Heart left ventricle (tissue), 16 donors: ENCODE data around the gene HOTAIR. TPM values are rescaled to one million over a fixed set of nuclear protein-coding genes. Genes with fewer than 3 reads are reported as not detected.
A peak's percentile ranks its signal among the peaks of the same experiment; 100 is the strongest.

Source experiments
- ATAC-seq, 4 donors: fragments of 200-7000 bp; cut with Tn5 transposase; one replicate each; pipeline ENCODE4 v1.9.1; 2020 to 2022; ENCODE audit warnings: moderate library complexity in 4 of 4, mild to moderate bottlenecking in 3 of 4, moderate number of reproducible peaks in 1 of 4
- DNase-seq, 5 donors: peaks; one replicate each; pipeline ENCODE4 v3.0.0-alpha.2; 2020
- H3K27ac ChIP-seq, 12 donors: fragments of 200-600 bp; sonication (generic) in 4 of 12; one replicate each; pipeline versions ENCODE4 v1.5.0 to v1.8.0; 2016 to 2022; ENCODE audit warnings: mild to moderate bottlenecking in 2 of 12
- H3K27me3 ChIP-seq, 9 donors: fragments of 200-600 bp; sonication (generic) in 2 of 9; one replicate each; pipeline versions ENCODE4 v1.5.1 to v1.8.0; 2016 to 2022; ENCODE audit warnings: mild to moderate bottlenecking in 3 of 9
- H3K36me3 ChIP-seq, 9 donors: fragments of 200-600 bp; sonication (generic) in 2 of 9; one replicate each; pipeline versions ENCODE4 v1.5.0 to v1.8.0; 2018 to 2022; ENCODE audit warnings: mild to moderate bottlenecking in 2 of 9
- H3K4me1 ChIP-seq, 12 donors: fragments of 200-600 bp; sonication (generic) in 4 of 12; one replicate each; pipeline versions ENCODE4 v1.5.0 to v1.8.0; 2016 to 2022; ENCODE audit warnings: mild to moderate bottlenecking in 3 of 12
- H3K4me3 ChIP-seq, 12 donors: fragments of 200-600 bp; sonication (generic) in 4 of 12; one replicate each; pipeline versions ENCODE4 v1.5.0 to v1.8.0; 2017 to 2022; ENCODE audit warnings: mild to moderate bottlenecking in 9 of 12, moderate library complexity in 4 of 12
- H3K9me3 ChIP-seq, 12 donors: fragments of 200-600 bp; sonication (generic) in 4 of 12; one replicate each; pipeline versions ENCODE4 v1.5.0 to v1.8.0; 2016 to 2022; ENCODE audit warnings: mild to moderate bottlenecking in 1 of 12
- POLR2A ChIP-seq, 2 donors: fragments of 450-650 bp; IDR thresholded peaks; one replicate each; pipeline ENCODE4 v1.6.1; 2017; ENCODE audit warnings: antibody characterized with exemption in 2 of 2, mild to moderate bottlenecking in 2 of 2, moderate library complexity in 2 of 2
- WGBS, 4 donors: extraction: QIAGEN DNeasy Blood & Tissue Kit in 2 of 4; methylation state at CpG; one replicate each; pipeline versions ENCODE4 v1.1.5 to v1.1.7; 2013 to 2018; 5-methylcytosine and 5-hydroxymethylcytosine counted together
- intact Hi-C, 10 donors: fragments of 100-400 bp; cut with DNase I; formaldehyde crosslinking; loops; one replicate each; pipeline versions ENCODE4 v1.11.1 to v1.14.2; 2022
- polyA plus RNA-seq, 2 donors: library from polyadenylated mRNA; stranded (reverse); fragments of 200-250 nt; gene quantifications; one replicate each; pipeline ENCODE4 v1.2.3, GENCODE V29; 2013
- total RNA-seq, 9 donors: library from RNA; depleted of rRNA in 2 of 9; stranded (reverse); fragments of >200 nt in 2 of 9; fragmentation: NEBNext Ultra II Directional in 3 of 9; extraction: Animal tissue kit (Norgen Biotek cat#: 25700) in 3 of 9; gene quantifications; one replicate each; pipeline versions ENCODE4 v1.1.0 to v1.2.4, GENCODE V29; 2016 to 2023
- TF ChIP-seq, protein P1 (sequence below), 12 donors: fragments of 200-600 bp; sonication (generic) in 4 of 12; IDR thresholded peaks; one replicate each; pipeline versions ENCODE4 v1.5.0 to v1.8.0; 2018 to 2022; ENCODE audit warnings: antibody characterized with exemption in 12 of 12, mild to moderate bottlenecking in 5 of 12
- donor health status: ischemic (EF 13 %, LVEDD 7.1; RV severe dilation, severe dysfunction).
- donor health status: healthy with polysubstance abuse.
- donor health status: DM: no; HTN: yes; CAD: no.
- donor health status: DM: no; HTN: no; CAD: no.
- donor health status: ischemic (EF 25% LVEDD 6.9; RV normal size, moderate dysfunction).
- donor health status: ischemic (EF 25% LVEDD 5.7; RV mildly dilated, moderate dysfunction).
- donor health status: healthy.
- donor health status: DM: yes; HTN: yes; CAD: no.
- donor health status: ischemic (EF 35%, LVEDD 5.7; RV mildly dilated, moderate dysfunction).
- donor health status: nonischemic (EF 11% LVEDD 7.7; RV severe dilation, severe dysfunction).
- donor health status: DM: yes; HTN: yes; CAD: no.
- donor health status: PGD.
- donor health status: ischemic (EF 29% LVEDD 5.4; RV normal size, mild dysfunction).
- donor health status: nonischemic (EF 23%, LVEDD 6.1; RV moderate dilation, normal function).

Gene HOTAIR
- total and polyA plus RNA-seq, 11 donors = not detected

DNA sequence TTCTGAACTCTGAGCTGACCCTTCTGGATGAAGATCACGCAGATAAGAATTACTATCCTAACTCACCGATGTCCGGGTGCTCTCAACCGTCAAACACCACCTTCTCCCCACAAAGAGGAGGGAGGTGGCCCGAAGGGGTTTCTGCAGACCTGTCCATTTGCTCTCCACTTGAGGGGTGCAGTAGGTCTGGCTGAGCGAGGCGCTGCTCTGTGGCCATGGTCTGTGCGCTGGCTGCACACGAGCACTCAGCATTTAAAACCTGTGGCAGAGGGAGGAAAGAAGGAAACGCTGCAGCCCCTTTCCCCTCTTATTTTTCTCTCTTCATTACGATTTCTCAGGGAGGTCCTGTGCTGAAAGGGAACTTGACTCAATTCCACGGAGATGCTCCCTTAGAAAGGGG, 37.7 kb downstream of the HOTAIR start:
- WGBS, 4 donors = 9 to 18% (median 11%) methylated on average over 12 of the region's 12 CpGs
- intact Hi-C loops = no loop called here
- ATAC-seq = no peak

DNA sequence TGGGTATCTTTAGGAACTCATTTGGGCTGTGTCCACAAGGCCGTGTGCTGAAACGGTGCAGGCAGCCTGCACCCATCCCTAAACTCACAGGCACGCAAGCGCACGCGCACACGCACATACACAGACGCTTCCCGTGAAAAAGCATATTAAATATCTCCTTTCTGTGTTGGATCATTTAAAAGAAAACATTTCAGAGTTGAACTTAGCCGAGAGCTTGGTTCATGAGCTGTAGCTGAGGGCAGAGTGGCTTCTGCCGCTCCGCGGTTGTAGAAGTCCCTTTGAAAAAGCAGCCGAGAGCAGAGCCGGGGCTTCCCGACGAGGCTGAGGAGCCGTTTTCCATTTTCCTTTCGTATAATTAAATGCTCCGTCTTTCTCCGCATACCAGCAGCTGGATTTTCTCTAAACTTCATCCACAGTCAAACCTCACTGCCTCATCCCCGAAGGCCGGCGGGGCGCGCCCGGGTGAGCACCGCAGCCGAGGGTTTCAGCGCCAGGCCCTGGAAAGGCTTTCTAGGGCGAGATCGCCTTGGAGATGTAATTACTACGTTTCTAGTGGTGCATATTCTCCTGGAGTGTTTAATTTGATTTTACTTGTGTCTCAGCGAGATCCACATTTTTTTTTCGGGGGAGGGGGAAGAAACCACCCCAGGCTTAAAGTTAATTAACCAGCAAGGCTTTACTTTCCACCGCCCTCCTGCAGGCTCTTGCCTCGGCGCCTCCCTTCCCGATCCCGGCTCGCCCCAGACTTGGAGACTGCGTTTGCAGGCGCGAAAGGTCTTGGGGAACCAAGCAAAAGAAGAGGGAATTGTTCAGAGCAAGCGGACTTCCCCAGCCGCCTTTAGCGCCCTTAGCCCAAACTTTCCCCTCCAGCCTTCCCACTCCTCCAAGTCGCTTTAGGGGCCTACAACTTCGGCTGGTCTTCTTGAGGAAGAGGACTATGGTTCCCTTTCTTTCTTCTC, 39.1 kb downstream of the HOTAIR start:
- no peak for TF ChIP-seq POLR2A (IDR thresholded peaks at IDR 0.05)
- peak overlapping the region in 2 of 12 donors; percentile 4 to 24 for H3K4me3 ChIP-seq
- WGBS, 4 donors = 4 to 6% (median 5%) methylated on average over 49 of the region's 49 CpGs
- no peaks in the 10 kb centered on the region for H3K36me3 ChIP-seq
- no peak overlapping the region for H3K27ac ChIP-seq
- H3K4me1 ChIP-seq = peaks cover 0 to 25% (median 0%) of the 10 kb centered on the region in 12 donors
- no peak for DNase-seq
- H3K27me3 ChIP-seq = peaks cover 67 to 100% (median 99%) of the 10 kb centered on the region in 9 donors
- intact Hi-C loops = no loop called here
- H3K9me3 ChIP-seq = no peaks in the 10 kb centered on the region
- ATAC-seq = no peak

More for the DNA sequence above, 37.7 kb downstream of the HOTAIR start:
- Histone ChIP-seq H3K4me3 (no peak overlapping the region), H3K4me1 (peaks cover 0 to 25% (median 0%) of the 10 kb centered on the region in 12 donors), H3K36me3 (no peaks in the 10 kb centered on the region), H3K27ac (no peak overlapping the region), H3K27me3 (peaks cover 61 to 100% (median 98%) of the 10 kb centered on the region in 9 donors), H3K9me3 (no peaks in the 10 kb centered on the region)
- TF ChIP-seq, protein P1, sequence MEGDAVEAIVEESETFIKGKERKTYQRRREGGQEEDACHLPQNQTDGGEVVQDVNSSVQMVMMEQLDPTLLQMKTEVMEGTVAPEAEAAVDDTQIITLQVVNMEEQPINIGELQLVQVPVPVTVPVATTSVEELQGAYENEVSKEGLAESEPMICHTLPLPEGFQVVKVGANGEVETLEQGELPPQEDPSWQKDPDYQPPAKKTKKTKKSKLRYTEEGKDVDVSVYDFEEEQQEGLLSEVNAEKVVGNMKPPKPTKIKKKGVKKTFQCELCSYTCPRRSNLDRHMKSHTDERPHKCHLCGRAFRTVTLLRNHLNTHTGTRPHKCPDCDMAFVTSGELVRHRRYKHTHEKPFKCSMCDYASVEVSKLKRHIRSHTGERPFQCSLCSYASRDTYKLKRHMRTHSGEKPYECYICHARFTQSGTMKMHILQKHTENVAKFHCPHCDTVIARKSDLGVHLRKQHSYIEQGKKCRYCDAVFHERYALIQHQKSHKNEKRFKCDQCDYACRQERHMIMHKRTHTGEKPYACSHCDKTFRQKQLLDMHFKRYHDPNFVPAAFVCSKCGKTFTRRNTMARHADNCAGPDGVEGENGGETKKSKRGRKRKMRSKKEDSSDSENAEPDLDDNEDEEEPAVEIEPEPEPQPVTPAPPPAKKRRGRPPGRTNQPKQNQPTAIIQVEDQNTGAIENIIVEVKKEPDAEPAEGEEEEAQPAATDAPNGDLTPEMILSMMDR (IDR thresholded peaks at IDR 0.05) = no peak
- TF ChIP-seq POLR2A (IDR thresholded peaks at IDR 0.05) = no peak
- DNase-seq = no peak

DNA sequence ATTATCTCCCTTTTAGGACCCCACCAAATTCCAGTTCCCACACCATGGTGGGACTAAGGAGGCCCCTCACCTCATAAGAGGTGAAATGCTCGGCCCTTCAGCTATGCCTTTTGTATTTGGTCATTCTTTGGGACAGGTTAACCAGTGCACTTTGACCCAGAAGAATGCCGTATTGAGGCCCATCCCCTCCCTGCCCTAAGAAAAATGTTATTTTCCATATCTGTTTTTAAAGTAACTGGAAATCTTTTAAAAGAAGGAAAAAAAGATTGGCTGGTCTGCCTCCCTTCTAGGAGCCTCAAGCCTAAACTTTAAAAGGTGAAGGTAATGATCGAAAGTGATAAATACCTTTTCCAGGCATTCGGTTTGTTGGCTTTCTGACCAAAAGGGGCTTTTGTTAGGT, 41.8 kb downstream of the HOTAIR start:
- Histone ChIP-seq H3K36me3 (no peaks in the 10 kb centered on the region), H3K4me3 (no peak overlapping the region), H3K9me3 (no peaks in the 10 kb centered on the region), H3K4me1 (peaks cover 0 to 10% (median 0%) of the 10 kb centered on the region in 12 donors), H3K27ac (no peak overlapping the region), H3K27me3 (peaks cover 66 to 100% (median 98%) of the 10 kb centered on the region in 9 donors)
- TF ChIP-seq, protein P1 (IDR thresholded peaks at IDR 0.05) = no peak
- no peak for TF ChIP-seq POLR2A (IDR thresholded peaks at IDR 0.05)
- 29 to 49% (median 40%) methylated on average over 4 of the region's 4 CpGs for WGBS, 4 donors
- ATAC-seq (no peak), DNase-seq (no peak)
- intact Hi-C loops = no loop called here

DNA sequence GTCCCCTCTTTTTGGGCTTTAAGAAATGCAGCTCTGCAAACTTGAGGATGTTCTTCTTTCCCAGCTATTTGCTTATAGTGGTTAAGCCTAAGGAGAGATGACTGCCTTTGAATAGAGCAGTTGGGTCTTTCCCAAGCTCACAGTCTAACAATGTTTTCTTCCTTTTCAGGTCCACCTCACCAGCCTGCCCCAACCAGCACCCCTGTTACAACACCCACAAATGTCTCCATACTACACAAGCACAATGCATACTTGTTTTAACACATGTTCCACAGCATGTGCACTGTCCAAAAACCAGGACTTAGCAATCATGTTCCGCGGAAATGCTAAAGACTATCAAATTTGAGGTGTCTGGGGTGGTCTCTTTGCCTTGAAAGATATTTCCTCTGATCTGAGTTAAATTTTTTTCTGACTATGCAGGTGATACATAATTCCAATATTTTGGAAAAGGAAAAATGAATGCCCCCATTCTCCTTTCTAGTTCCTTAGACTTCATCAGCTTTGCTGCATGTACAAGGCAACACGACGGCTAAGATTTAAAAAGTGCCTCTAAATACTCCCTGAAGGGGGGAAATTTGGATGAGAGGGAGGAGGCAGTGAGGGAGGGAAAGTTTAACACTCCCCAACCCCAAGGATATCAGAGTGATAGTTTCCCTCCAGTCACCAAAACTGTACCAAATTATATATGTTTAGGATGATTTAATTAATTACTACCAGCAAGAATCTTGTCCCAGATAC, 42.7 kb downstream of the HOTAIR start:
- no peaks in the 10 kb centered on the region for H3K36me3 ChIP-seq
- no peak overlapping the region for H3K4me3 ChIP-seq
- H3K27me3 ChIP-seq = peaks cover 64 to 100% (median 98%) of the 10 kb centered on the region in 9 donors
- ATAC-seq (no peak), DNase-seq (no peak)
- peaks cover 0 to 10% (median 0%) of the 10 kb centered on the region in 12 donors for H3K4me1 ChIP-seq
- H3K9me3 ChIP-seq = no peaks in the 10 kb centered on the region
- intact Hi-C loops = no loop called here
- no peak overlapping the region for H3K27ac ChIP-seq
- WGBS, 4 donors = 33 to 47% (median 35%) methylated on average over 4 of the region's 4 CpGs
- TF ChIP-seq, protein P1 (IDR thresholded peaks at IDR 0.05) = no peak
- no peak for TF ChIP-seq POLR2A (IDR thresholded peaks at IDR 0.05)
